DMS114 treated with DMSO at 0.1 percent for 48 hours (cell line): ENCODE data around the gene GALNT14.

Experiments
- DNase-seq: peaks from one replicate; lab custom pipeline; 2025; ENCODE audit not compliant: unreplicated experiment; lab: John Stamatoyannopoulos, UW

GALNT14 gene

DNA sequence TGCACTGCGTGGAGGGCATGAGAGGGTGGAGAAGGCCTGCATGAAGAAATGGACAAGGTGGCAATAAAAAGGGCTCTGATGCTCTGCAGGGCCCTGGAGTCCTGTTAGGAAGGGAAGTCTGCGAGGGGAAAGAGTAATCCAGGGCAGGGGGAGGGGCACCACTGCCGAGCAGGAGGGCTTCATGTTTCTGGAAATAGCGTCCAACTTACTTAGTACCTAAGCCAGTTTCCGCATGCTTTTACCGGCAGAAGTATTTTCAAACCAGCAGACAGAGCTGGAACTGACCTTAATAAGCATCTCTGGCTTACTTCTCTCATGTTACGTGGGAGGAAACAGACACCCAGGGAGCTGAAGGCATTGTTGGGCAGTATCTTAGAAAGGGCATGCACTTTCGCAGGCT is 156.7 kb downstream of the GALNT14 start:
- no peak for DNase-seq

DNA sequence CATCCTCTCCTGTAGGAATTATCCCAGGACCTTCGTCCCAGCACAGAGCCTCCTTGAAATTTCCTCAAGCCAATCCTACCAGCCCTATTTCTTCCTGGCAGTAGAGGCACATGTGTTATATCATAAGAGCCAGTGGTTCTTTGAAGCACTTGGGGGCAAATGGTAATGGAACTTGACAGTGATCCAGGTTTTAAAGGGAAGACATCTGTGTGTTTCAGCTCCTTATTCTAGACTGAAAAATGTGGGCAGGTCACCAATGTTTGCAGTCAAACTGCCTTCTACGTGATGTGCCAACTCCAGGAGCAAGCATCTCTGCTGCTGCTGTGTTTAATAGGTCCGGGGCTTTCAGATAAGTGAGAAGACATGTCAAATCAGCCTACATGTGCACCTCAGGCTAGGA is 157.1 kb downstream of the GALNT14 start:
- no peak for DNase-seq

DNA sequence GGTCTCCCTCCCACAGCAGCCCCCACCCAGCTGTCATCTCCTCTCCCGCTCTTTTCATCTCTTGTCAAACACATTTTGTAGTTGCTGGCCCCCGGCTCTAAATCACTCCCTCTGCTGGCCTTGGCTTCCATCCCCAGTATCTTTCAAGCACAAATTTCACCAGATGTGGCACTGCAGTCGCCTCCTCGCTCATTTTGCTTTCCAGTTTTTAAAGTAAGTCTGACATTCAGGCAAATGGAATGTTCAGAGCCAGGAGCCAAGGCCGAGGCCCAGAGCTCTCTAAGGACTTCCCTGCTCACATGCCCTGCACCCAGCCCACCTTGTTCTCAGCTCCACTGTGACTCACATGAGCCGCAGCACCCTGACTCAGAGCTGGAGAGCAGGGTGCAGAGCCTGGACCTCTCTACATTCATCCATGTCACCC is 158.4 kb downstream of the GALNT14 start:
- DNase-seq, result no peak

DNA sequence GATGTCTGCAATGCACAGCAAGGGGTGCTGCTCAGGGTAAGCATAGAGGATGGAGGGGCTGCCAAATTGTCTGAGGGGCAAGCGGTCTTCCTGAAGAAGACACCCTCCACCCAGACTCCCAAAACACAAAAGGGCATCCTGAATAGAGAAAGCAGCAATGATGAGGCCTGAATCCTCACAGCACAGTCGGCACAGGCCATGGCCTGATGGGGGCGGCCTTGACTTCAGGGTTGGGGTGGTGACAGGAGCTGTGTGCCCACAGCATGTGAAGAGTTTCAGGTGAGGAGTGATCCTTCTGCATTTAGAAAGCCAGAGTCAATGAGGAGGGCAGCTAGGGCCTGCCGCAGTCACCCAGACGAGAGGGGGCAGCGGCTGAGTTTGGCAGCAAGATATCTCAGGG is 159.4 kb downstream of the GALNT14 start:
- DNase-seq, result no peak

DNA sequence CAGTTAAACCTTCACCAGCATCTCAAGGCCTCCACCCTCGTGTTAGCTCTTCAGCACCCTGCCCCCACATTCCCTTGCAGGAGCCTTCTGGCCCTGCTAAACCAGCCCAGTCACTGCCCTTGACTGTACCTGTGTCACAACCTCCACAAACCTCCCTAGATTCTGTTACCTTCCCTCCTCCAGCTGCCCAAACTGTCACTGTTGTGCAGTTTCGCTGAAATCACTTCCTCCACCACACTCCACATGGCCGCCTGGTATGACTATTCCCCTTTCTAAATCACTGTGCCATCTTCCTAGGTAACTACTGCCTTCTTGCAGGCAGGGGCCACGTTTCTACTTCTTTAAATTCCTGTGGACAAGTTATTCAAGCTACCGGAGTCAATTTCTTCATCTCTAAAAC is 160.2 kb downstream of the GALNT14 start:
- no peak for DNase-seq

DNA sequence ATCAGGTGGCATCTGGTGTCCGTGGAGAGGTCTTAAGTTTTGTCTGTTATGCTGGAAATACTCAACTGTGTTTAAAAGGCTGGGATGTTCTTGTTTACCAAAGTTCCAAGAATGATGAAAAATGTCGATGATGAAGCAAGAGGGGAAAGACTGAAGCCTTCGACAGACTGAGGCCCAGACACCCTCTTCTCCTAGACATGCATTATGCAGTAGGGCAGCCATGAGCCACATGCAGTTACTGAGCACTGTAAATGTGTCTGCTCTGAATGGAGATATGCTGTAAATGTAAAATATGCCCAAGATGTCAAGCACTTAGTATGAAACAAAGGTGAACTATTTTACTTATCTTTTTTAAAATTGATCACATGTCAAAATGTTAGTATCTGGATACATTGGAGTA is 163.1 kb downstream of the GALNT14 start:
- no peak for DNase-seq

DNA sequence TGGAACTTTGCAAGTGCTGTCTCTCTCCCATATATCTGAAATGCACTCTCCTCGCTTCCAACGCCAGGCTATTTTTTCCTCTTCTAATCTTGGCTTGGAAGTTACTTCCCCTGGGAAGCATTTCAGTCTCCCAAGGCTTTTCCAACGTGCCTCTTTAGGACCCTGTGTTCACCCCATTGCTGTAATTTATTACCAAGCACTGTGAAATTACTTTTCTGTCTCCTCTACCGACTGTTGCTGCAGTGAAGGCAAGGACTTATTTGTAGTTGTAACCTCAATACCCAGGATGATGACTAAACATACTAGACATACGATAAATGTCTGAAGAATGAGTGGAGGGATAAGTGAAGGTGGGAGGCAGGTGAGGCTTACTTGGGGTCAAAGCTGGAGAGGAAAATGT is 163.7 kb downstream of the GALNT14 start:
- no peak for DNase-seq

DNA sequence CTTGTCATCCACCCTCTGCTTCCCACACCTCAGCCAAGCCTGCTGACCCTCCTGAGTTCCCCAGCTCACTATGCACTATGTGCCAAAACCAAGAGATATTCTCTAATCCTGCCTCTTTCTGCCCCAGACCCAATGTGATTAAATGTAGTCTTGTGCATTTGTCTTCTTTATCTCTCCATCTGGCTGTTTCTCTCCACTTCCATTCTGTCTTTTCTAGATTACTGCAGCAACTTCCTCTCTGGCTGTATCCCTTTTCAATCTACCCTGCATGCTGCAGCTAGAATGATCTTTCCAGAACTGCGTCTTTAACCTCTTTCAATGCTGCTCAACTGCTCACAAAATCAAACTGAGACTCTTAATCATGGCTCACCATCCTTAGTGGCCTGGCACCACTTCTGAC is 164.1 kb downstream of the GALNT14 start:
- no peak for DNase-seq

DNA sequence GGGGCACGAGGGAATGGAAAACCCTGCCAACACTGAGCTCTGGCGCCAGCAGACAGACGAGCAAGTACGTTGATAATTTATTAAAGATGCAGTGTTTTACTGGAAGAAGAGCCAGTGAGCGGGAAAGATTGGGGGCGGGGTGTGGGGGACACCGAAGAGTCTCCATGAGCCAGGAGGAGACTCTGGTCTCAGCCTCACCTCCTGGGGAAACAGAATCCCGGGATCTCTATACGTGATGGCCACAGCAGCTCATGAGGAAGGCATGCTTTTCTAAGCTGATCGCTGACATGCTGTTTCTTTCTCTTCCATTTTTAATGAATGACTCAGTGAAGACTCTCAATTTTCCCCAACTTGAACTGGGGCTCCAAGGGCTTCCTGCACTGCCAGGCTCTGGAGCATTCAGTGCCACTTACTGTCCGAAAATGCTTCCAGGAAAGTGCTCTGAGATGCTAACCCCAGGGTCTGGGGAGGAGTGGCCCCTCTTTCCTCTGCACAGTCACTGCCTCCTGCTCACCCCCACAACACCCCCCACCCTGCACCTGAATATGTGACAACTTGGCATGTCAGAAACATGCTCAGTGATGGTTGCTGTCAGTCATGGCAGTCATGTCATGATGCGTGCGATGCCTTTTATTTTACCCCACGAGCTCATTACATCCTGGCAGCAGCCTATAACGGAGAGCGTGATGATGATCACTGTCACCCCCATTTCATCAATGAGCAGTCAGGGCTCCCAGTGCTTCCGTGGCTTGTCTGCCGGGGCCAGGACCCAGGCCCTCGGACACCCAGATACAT is 166.8 kb downstream of the GALNT14 start:
- DNase-seq, result no peak

DNA sequence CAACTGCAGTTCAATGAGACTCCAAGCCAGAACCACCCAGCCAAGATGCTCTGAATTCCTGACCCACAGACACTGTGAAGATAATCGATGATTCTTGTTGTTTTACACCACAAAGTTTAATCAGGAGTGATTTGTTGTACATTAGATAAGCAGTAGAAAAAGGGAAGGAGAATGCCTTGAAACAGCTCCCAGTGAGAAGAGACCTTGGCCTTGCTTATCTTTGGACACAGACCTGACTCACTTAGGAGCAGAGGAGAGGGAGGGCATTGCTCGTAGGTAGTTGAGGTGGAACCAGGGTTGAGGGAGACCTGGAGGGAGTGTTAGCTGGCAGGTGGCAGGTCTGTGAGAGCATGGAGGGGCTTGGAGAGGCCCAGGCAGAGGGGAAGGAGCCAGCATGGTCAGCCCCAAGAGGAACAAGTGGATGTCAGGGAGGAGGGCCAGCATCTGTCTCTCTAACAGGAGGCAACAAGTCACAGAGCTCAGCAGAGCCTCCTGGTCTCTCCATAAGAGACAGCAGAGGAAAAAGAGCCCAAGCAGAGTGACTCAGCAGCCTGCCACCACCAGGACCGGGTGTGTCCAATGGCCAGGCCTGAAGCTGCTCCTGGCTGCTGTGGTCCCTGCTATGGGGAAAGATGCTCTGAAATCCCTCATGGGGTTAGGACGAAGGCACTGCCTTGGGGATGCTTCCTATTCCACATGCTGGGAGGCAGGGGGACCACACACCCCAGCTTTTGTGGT is 169.4 kb downstream of the GALNT14 start:
- DNase-seq, result no peak

DNA sequence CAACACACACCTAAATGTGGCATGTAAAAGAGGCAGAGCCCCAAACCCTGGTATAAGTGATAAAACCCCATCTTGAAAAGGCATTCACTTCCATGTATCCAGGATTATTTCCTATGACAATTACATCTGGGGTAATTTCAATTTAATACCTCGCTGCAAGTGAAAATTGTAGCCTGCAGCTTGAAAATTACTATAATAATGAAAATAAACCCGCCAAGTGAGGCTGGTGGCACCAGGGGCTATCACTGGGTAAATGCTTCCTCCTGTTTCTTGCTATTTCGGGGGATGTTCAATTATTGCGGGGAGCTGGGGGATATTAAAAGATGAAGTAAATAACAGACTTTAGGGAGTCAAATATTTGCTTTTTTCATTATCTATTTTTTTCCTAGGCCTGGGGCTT is 171.5 kb downstream of the GALNT14 start:
- no peak for DNase-seq

DNA sequence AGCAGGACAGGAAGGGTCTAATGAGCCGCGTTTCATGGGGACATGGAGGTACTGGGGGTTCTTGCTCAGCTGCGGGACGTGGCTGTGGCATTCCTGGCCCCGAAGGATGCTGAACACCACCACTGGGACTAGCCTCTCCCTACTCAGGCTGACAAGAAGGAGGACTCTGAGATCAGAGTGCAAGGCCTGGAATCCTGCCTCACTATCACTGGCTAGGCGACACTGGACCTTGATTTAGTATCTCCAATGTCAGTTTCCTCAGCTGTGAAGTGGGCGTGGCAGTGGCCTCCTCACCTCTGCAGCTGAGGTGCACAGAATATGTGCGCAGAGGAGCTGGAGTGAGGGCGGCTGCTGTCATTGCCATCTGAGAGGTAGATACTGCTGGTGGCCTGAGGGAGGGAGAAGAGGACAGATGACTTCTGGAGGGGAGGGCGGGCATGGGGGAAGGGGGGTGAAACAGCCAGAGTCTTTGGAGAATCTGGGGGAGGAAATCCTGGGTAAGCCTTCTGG is 173.2 kb downstream of the GALNT14 start:
- no peak for DNase-seq

DNA sequence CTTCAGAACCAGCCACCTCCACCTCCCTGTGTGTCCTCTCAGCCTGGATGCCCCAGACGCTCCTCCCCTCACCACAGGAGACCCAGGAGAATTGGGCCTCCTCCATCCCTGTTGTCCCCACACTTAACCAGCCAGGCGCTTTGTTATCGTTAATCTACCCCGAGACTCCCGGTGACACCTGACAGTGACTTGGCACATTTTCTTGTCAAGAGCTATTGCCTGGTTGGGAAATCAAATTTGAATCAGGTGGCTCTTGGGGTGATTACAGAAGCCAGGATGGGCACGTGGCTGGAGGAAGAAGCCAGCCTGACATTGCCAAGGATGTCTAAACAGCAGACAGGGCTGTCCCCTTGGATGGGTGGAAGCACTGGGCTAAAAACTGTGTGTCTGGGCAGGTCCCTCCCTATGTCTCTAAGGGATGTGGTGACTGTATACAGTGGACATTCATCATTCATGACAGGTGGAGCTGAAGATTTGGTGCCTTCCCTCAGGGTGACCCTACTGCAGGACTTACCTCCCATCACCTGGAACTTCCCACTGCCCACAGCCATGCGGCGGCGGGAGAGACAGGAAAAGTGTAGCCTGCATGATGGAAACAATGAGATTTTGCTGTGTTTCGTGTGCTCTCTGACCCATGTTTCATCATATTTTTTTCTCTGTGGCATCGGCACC is 173.8 kb downstream of the GALNT14 start:
- no peak for DNase-seq

DNA sequence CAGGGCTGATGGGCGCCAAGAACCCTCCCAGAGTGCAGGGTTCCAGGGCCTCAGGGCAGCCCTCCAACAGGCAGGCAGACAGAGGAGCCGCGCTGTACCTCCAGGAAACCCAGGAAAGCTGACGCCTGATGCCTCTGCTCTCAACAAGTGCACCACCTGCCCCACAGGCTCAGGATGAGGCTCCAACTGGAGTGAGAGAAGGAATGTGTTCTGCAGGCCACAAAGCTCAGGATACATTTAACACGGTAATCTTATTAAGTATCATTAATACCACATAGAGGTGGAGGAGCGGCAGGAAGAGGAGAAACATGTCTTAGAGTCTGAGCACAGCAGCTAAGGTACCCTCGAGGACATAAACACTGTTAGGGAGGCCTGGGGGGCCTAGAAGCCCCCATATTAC is 175.1 kb downstream of the GALNT14 start:
- no peak for DNase-seq

DNA sequence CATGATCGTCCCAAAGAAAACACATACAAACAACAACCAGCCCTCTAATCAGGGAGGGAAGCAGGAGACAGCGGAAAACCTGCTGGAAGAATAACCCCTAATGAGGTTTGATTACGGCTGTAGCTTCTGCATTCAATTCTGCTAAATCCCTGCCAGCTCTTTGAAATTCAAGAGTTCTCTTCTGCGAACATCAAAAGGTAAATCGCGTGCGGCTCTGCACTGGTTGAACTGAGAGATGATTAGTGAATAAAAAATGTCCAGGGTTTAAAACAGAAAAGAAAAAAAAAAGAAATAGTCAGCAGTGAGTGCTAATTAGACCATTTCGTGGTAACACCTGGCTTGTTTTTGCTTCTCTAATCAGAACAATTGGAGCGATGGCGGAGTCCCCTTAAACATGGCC is 178.0 kb downstream of the GALNT14 start:
- no peak for DNase-seq

DNA sequence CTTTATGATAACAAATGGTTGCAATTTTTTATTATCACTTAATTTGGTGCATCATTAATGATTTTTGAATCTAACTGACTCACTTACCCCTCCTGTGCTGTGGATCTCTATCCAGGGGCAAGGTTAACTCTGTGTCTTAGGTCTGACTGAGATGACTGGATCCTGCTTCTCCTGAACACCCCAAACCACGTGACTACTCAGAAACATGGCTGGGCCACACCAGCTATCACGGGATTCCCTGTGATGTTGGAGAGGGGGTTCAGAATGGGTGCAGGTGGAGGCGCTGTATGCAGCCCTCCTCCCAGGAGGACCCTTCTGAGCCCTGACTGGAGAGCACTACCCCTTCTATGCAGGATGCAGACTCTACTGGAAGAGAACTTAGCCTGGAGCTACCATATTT is 178.6 kb downstream of the GALNT14 start:
- DNase-seq, result no peak

DNA sequence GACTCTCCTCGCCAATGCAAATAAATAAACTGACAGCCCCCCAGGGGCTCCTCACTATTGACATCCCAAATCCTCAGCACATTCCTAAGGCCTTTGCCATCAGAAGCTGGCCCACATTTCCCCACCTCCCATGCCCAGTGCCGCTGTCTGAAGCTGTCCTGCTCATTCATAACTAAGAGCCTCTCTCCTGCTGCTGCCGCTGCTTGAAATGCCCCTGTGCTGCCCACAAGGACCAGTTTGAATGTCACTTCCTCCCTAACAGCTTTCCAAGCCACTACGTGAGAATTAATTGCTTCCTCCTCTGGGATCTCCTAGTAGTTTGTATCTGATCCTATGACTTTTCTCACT is 179.3 kb downstream of the GALNT14 start:
- DNase-seq, result no peak

DNA sequence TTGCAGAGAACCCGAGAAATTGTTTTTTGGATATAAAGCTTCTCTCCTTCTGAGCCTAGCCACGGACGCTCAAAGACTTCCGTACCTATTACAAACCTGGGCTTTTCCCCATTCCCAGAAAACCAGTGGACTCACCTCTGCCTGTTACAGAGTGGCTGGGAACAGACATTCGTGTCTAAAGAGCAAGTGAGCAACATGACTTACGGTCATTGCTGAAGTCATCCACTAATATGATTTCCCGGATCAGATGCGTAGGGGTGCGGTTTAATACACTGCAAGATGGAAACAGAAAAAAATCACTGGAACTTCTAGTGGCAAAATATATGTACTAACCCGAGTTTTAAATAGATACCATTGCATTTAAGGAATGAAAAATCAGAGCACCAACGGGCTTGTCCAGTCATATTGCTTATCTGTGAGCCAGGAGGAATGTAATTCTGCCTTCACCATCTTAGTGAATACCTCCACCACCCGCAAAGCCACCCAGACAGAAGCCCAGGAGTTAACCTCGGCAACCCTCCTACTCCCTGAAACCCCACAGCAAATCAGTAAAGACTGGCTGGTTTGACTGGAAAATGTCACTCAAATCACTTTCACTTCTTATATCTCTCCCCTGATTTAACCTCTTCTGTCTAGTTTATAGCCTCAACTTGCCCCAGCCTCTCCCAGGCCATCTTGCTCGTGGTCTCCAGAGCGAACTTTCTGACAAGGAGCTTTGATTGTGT is 179.9 kb downstream of the GALNT14 start:
- no peak for DNase-seq

DNA sequence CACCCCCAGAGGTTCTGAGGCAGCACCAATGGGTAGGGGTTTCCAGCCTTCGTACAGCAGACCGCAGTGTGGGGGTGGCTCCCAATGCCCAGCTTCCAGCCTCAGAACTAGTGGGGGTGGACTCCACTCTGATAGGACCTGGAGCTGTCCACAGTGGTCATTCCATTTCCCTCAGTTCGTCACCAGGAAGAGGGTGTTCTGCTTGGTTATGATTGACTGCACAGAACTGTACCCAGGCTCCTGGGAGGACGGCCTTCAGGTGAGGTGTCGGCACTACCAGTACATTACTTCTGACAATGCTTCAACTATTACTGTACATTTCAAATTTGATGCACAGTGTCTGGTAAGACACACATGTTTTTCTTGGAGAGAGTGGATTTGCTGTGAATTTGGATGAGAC is 180.6 kb downstream of the GALNT14 start:
- no peak for DNase-seq

DNA sequence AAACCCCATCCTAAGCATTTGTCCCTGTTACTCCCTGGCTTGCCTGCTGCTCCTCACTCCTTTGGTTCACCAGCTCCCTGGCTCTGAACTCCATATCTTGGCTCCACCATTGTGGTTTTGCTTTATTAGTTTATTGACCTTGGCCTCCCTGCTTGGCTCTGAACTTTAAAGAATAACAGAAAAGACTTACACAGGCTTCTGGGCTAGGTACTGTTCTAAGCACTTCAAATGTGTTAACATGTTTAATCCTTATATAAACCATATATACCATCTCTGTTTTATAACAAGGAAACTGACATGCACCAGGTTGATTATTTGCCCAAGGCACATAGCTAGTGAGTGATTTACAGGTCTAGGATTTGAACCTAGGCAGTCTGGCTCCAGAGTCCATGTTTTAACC is 181.2 kb downstream of the GALNT14 start:
- no peak for DNase-seq

DNA sequence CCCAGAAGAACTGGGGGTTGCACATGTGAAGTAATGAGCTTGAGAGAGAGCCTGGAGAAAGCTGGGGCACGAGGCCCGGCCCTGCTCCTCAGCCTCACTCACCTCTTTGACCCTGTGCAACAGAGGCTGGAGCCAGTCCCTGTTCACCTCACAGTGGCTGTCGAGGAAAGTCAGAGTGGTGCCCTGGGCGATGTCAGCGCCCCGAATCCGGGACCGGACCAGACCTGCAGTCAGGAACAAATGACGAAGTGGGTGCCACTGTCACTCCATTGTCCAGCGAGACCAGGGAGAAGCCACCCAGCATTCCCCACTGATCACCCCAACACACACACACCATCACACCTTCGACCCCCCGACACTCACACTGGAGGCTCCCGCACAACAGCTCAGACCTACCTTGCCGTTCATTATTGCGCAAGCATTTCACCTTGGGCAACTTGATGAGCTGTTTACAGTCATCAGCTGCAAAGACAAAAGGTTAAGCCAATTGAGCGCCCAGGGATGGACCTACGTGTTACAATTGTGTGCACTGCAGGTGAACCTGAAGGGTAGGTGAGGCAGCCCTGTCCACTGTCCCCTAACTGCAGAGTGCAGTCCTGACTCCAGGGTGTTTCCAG is 182.6 kb downstream of the GALNT14 start:
- no peak for DNase-seq
